ENCODE measurements around the gene UGGT1. TPM values are rescaled to one million over a fixed set of nuclear protein-coding genes. Genes with fewer than 3 reads are reported as not detected.
"Not testable (repeated sequence)": the region's sequence is repeated elsewhere in the genome, so short reads cannot be mapped to it uniquely, and the experiment has no call there.

The UGGT1 gene
- polyA plus RNA-seq, 1 donor = 25.3 TPM

GRCh38 chr2:128115921-128116623, 25.1 kb downstream of the UGGT1 start:
- DNase-seq (ENCODE audit: low read depth) = no peak

GRCh38 chr2:128134573-128134972, 43.6 kb downstream of the UGGT1 start:
- DNase-seq (ENCODE audit: low read depth) = no peak

- DNase-seq (ENCODE audit: low read depth) = no peak
Measured at GRCh38 chr2:128137094-128137616, 46.2 kb downstream of the UGGT1 start.

- DNase-seq (ENCODE audit: low read depth) = no peak
Measured at GRCh38 chr2:128139624-128140023, 48.6 kb downstream of the UGGT1 start.

GRCh38 chr2:128145651-128146050, 54.7 kb downstream of the UGGT1 start:
- DNase-seq (ENCODE audit: low read depth) = no peak

- DNase-seq (ENCODE audit: low read depth) = no peak
Measured at GRCh38 chr2:128153786-128154185, 62.8 kb downstream of the UGGT1 start.

- DNase-seq (ENCODE audit: low read depth) = no peak
Measured at GRCh38 chr2:128154225-128154624, 63.2 kb downstream of the UGGT1 start.

GRCh38 chr2:128155970-128156369, 65.0 kb downstream of the UGGT1 start:
- DNase-seq (ENCODE audit: low read depth) = no peak

- no peak for DNase-seq (ENCODE audit: low read depth)
Measured at GRCh38 chr2:128156812-128157211, 65.8 kb downstream of the UGGT1 start.

- DNase-seq (ENCODE audit: low read depth) = no peak
Measured at GRCh38 chr2:128157644-128158043, 66.6 kb downstream of the UGGT1 start.

- no peak for DNase-seq (ENCODE audit: low read depth)
Measured at GRCh38 chr2:128158176-128158575, 67.2 kb downstream of the UGGT1 start.

- DNase-seq (ENCODE audit: low read depth) = no peak
Measured at GRCh38 chr2:128159437-128159836, 68.4 kb downstream of the UGGT1 start.

GRCh38 chr2:128160616-128161275, 69.7 kb downstream of the UGGT1 start:
- DNase-seq (ENCODE audit: low read depth) = no peak

GRCh38 chr2:128162266-128162665, 71.3 kb downstream of the UGGT1 start:
- no peak for DNase-seq (ENCODE audit: low read depth)

- no peak for DNase-seq (ENCODE audit: low read depth)
Measured at GRCh38 chr2:128164311-128164710, 73.3 kb downstream of the UGGT1 start.

GRCh38 chr2:128166746-128167353, 75.8 kb downstream of the UGGT1 start:
- DNase-seq (ENCODE audit: low read depth) = no peak

GRCh38 chr2:128169094-128169493, 78.1 kb downstream of the UGGT1 start:
- DNase-seq (ENCODE audit: low read depth) = no peak

GRCh38 chr2:128169497-128169896, 78.5 kb downstream of the UGGT1 start:
- no peak for DNase-seq (ENCODE audit: low read depth)

- no peak for DNase-seq (ENCODE audit: low read depth)
Measured at GRCh38 chr2:128169933-128170709, 79.1 kb downstream of the UGGT1 start.

GRCh38 chr2:128170776-128171175, 79.8 kb downstream of the UGGT1 start:
- no peak for DNase-seq (ENCODE audit: low read depth)

GRCh38 chr2:128172191-128172590, 81.2 kb downstream of the UGGT1 start:
- DNase-seq (ENCODE audit: low read depth) = no peak

- DNase-seq (ENCODE audit: low read depth) = not testable (repeated sequence)
Measured at GRCh38 chr2:128174067-128174466, 83.1 kb downstream of the UGGT1 start.
